Duodenal mucosa (tissue), 2 donors: ENCODE measurements around the gene CDK6.

Experiments
- H3K27ac ChIP-seq: one replicate; pipeline ENCODE4 v1.7.0; 2013; ENCODE audit warnings: low read depth, low read length
- H3K27me3 ChIP-seq, 2 donors: one replicate each; pipeline ENCODE4 v1.7.0; 2013; ENCODE audit warnings: low read length in 2 of 2, control low read depth in 1 of 2; ENCODE audit not compliant: insufficient read depth in 2 of 2, control insufficient read depth in 1 of 2
- H3K36me3 ChIP-seq, 2 donors: one replicate each; pipeline ENCODE4 v1.7.0; 2013; ENCODE audit warnings: low read length in 2 of 2, control low read depth in 1 of 2; ENCODE audit not compliant: insufficient read depth in 2 of 2, control insufficient read depth in 1 of 2
- H3K4me1 ChIP-seq, 2 donors: one replicate each; pipeline ENCODE4 v1.7.0; 2013; ENCODE audit warnings: low read length in 2 of 2, control low read depth in 1 of 2; ENCODE audit not compliant: insufficient read depth in 2 of 2, control insufficient read depth in 1 of 2
- H3K4me3 ChIP-seq, 2 donors: one replicate each; pipeline ENCODE4 v1.7.0; 2013; ENCODE audit warnings: low read length in 2 of 2, low read depth in 1 of 2
- H3K9ac ChIP-seq, 2 donors: one replicate each; pipeline ENCODE4 v1.7.0; 2013; ENCODE audit warnings: low read length in 2 of 2, low read depth in 1 of 2
- H3K9me3 ChIP-seq, 2 donors: one replicate each; pipeline ENCODE4 v1.7.0; 2013; ENCODE audit warnings: low read length in 2 of 2, control low read depth in 1 of 2; ENCODE audit not compliant: control insufficient read depth in 1 of 2

Gene CDK6

GRCh38 chr7:92755680-92756079 lies 80.7 kb downstream of the CDK6 start:
- H3K27ac ChIP-seq: no peak overlapping the region
- no peaks in the 10 kb centered on the region for H3K9me3 ChIP-seq
- no peaks in the 10 kb centered on the region for H3K4me1 ChIP-seq
- no peak overlapping the region for H3K4me3 ChIP-seq
- no peaks in the 10 kb centered on the region for H3K27me3 ChIP-seq
- no peak overlapping the region for H3K9ac ChIP-seq
- no peaks in the 10 kb centered on the region for H3K36me3 ChIP-seq

DNA sequence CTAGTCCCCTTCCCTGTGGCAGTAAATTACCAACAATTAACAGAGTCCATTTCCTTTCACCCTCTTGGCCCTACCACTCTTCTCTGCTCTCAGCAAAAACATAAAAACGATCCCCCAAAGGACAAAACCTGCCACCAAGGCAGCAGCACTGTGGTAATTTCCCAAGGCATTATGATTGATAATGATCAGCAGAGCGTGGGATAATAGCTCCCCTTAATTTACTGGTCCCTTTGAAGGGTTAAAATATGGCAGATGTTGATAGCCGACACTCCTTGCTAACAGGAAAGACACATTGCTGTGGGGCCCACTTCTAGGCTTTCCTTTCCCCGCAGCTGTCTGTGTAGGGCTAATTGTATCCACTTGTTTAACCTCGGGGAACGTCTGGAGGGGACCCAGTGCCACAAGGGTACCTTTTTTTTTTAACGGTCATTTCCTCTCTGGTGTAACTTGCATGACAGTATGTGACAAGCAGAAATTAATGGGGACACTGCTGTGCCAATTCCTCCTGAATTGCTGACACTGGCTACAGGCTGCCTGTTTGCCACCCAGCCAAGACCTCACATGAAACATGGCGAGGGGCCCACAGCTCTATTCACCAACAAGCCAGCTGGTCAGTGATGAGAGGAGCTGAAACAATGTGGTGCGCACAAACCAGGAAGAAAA lies 81.3 kb downstream of the CDK6 start:
- no peak overlapping the region for H3K4me3 ChIP-seq
- no peaks in the 10 kb centered on the region for H3K9me3 ChIP-seq
- H3K27me3 ChIP-seq: no peaks in the 10 kb centered on the region
- H3K27ac ChIP-seq: no peak overlapping the region
- H3K36me3 ChIP-seq: no peaks in the 10 kb centered on the region
- peaks cover 0 to 6% of the 10 kb centered on the region in 2 donors for H3K4me1 ChIP-seq
- no peak overlapping the region for H3K9ac ChIP-seq

DNA sequence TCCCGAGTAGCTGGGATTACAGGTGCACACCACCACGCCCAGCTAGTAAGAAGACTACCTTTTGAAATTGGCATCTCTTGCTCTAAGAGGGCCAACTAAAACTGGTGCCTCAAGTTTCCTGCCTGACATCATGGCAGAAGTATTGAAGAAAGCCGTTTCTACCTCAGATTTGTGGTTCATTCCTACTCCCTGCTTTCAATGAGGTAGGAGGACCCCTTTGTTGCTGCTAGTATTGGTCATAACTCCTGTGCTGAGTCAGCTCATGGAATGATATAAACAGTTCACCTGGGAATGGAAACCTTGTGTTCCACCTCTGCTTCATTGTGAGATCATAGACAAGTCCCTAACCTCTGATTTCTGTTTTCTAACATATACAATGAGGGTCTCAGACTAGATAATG lies 82.8 kb downstream of the CDK6 start:
- Histone ChIP-seq H3K36me3 (no peaks in the 10 kb centered on the region), H3K27me3 (no peaks in the 10 kb centered on the region), H3K9me3 (no peaks in the 10 kb centered on the region), H3K4me1 (peaks cover 0 to 15% of the 10 kb centered on the region in 2 donors), H3K4me3 (no peak overlapping the region), H3K9ac (no peak overlapping the region), H3K27ac (no peak overlapping the region)

DNA sequence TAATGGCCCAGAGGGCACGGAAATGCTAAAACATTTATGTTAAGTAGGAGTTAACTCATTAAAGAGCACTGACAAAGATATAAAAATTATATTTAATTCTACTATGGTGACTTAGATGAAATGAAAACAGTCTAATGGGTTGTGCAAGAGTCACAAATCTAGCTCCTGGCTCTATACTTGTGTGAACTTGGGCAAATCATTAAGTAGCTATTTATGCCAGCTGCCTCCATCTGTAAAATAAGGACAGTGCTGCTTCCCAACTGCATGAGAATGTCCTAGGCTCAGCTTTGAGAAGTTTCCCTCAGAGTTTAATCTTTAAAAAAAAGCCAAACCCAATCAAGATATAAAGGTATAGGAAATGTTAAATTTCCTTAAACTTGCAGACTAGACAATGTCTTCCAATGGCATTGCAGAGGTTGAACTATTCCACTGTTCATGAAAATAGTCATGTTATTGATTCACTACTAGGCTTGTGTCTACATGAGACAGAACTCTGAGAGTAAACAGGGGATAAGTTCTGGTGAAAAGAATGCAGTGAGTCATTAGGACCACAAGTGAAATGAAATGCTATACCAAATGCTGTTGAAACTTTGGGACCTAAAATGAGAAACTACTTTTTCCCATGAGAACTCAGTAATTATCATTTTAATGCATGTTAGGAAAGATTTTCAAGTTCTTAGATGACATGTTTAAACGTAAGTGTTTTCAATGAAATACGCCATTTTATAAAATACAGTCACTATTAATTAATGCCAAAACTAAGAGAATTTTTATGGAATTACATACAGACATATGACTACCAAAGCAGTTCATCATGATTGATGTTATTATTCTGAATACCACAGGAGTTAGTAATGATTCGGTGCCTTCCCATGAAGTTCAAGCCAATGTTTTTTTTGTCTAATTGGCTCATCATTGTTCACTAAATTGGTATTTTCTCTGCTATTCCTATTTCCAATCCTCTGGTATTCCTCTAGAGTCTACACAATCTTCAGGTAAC lies 84.2 kb downstream of the CDK6 start:
- no peaks in the 10 kb centered on the region for H3K27me3 ChIP-seq
- H3K27ac ChIP-seq: no peak overlapping the region
- H3K4me1 ChIP-seq: peaks cover 0 to 15% of the 10 kb centered on the region in 2 donors
- no peaks in the 10 kb centered on the region for H3K9me3 ChIP-seq
- H3K9ac ChIP-seq: no peak overlapping the region
- H3K36me3 ChIP-seq: no peaks in the 10 kb centered on the region
- no peak overlapping the region for H3K4me3 ChIP-seq

DNA sequence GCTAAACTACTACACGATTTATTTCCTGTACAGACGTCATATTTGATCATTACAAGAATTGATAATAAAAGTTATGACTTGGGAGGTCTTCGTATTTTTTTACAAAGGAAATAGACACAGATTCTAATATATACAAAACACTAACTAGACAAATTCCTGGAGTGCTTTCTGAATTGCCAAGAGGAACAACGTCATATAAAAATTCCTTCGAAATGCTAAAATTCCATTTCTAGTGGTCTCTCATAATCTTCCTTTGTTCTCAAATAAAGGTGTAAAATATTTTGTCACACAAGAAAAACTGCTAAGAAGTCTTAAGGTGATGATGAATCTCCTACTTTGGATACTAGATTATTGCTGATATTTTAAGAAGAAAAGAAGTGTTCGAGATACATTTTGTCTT lies 85.4 kb downstream of the CDK6 start:
- H3K9me3 ChIP-seq: no peaks in the 10 kb centered on the region

DNA sequence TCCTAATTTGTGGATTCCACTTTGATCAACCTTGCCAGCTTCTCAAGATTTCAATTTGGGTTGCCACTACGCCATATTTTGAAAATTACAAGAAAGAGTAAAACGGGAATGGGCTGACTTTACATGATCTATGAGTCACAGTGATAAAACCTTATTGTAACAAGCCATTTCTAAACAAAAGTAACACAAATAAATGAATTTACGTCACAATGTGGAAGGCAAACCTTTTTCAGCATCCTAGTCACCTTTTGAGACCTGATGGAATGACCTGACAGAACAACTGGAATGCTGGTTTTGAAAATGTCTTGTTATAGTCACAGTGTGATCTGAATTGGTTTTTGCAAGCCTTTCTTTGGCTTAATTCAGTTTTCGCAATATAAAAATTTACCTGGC lies 85.9 kb downstream of the CDK6 start:
- Histone ChIP-seq H3K27ac (no peak overlapping the region), H3K4me1 (peaks cover 0 to 15% of the 10 kb centered on the region in 2 donors), H3K27me3 (no peaks in the 10 kb centered on the region), H3K9me3 (no peaks in the 10 kb centered on the region), H3K9ac (no peak overlapping the region), H3K4me3 (no peak overlapping the region), H3K36me3 (no peaks in the 10 kb centered on the region)

More for the DNA sequence above, 85.4 kb downstream of the CDK6 start:
- Histone ChIP-seq H3K4me3 (no peak overlapping the region), H3K27me3 (no peaks in the 10 kb centered on the region), H3K27ac (no peak overlapping the region), H3K9ac (no peak overlapping the region), H3K36me3 (no peaks in the 10 kb centered on the region), H3K4me1 (peaks cover 0 to 15% of the 10 kb centered on the region in 2 donors)

DNA sequence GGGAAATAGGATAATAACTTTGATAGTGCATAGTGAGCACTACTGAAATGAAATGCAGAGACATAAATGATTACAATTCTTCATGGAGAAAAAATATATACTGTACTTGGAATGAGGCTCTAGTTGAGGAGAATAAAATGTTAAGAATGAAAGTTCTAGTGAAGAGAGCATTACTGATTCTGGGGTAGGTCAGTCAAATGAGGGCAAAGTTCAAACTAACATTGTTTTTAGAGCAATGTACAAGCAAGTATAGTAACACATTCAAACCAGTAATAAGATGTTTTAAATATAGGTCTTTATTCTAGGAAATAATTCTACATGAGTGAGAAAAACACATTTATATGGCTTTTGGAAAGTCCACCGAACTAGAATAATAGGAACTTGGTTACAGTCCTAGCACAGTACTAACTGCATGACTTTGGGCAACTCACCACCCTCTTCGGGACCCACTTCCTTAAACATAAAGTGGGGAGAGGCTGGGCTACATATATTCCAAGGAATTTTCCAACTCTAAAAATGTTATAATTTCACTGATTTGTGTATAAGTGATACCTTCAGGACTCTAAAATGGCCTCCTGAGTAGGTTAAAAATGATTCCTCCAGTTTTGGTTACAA lies 86.4 kb downstream of the CDK6 start:
- Histone ChIP-seq H3K4me3 (no peak overlapping the region), H3K27me3 (no peaks in the 10 kb centered on the region), H3K9ac (no peak overlapping the region), H3K36me3 (no peaks in the 10 kb centered on the region), H3K4me1 (peaks cover 0 to 15% of the 10 kb centered on the region in 2 donors), H3K9me3 (no peaks in the 10 kb centered on the region), H3K27ac (no peak overlapping the region)

- H3K9me3 ChIP-seq: no peaks in the 10 kb centered on the region
- no peak overlapping the region for H3K4me3 ChIP-seq
- H3K27me3 ChIP-seq: no peaks in the 10 kb centered on the region
- peaks cover 0 to 15% of the 10 kb centered on the region in 2 donors for H3K4me1 ChIP-seq
- H3K27ac ChIP-seq: no peak overlapping the region
- no peak overlapping the region for H3K9ac ChIP-seq
- no peaks in the 10 kb centered on the region for H3K36me3 ChIP-seq
Observed at GRCh38 chr7:92749327-92749755, 87.0 kb downstream of the CDK6 start.

GRCh38 chr7:92748495-92748894 lies 87.9 kb downstream of the CDK6 start:
- no peaks in the 10 kb centered on the region for H3K27me3 ChIP-seq
- peaks cover 0 to 15% of the 10 kb centered on the region in 2 donors for H3K4me1 ChIP-seq
- no peak overlapping the region for H3K4me3 ChIP-seq
- no peak overlapping the region for H3K27ac ChIP-seq
- H3K9me3 ChIP-seq: no peaks in the 10 kb centered on the region
- no peaks in the 10 kb centered on the region for H3K36me3 ChIP-seq
- no peak overlapping the region for H3K9ac ChIP-seq
